ENCODE measurements around the gene FADS6. TPM values are rescaled to one million over a fixed set of nuclear protein-coding genes. Genes with fewer than 3 reads are reported as not detected.
A peak's percentile ranks its signal among the peaks of the same experiment; 100 is the strongest.

The FADS6 gene
- total RNA-seq, 1 experiment from 2014 or later = not detected

- no peaks in the 10 kb centered on the region for H3K4me1 ChIP-seq
- H3K36me3 ChIP-seq = no peaks in the 10 kb centered on the region
- H3K9me3 ChIP-seq (replicated peaks) = no peaks in the 10 kb centered on the region
- H3K27me3 ChIP-seq = peaks cover 13% of the 10 kb centered on the region
- H3K4me3 ChIP-seq = no peak overlapping the region
- no peak overlapping the region for H3K27ac ChIP-seq
- DNase-seq = no peak
These were observed 43.1 kb downstream of the FADS6 start for GRCh38 chr17:74850310-74850709.

- H3K4me1 ChIP-seq = no peaks in the 10 kb centered on the region
- peaks cover 10% of the 10 kb centered on the region for H3K27me3 ChIP-seq
- DNase-seq = no peak
- H3K27ac ChIP-seq = no peak overlapping the region
- H3K36me3 ChIP-seq = no peaks in the 10 kb centered on the region
- no peaks in the 10 kb centered on the region for H3K9me3 ChIP-seq (replicated peaks)
- no peak overlapping the region for H3K4me3 ChIP-seq
These were observed 44.6 kb downstream of the FADS6 start for GRCh38 chr17:74848656-74849399.

- H3K9me3 ChIP-seq (replicated peaks) = no peaks in the 10 kb centered on the region
These were observed 46.8 kb downstream of the FADS6 start for GRCh38 chr17:74846621-74847020.

GRCh38 chr17:74843352-74843627 lies 50.1 kb downstream of the FADS6 start:
- H3K27me3 ChIP-seq = no peaks in the 10 kb centered on the region
- H3K4me3 ChIP-seq = no peak overlapping the region
- no peak overlapping the region for H3K27ac ChIP-seq
- H3K9me3 ChIP-seq (replicated peaks) = no peaks in the 10 kb centered on the region
- no peaks in the 10 kb centered on the region for H3K36me3 ChIP-seq
- H3K4me1 ChIP-seq = peaks cover 12% of the 10 kb centered on the region; the same call in 1 of the 2 replicates
- DNase-seq = no peak

More at GRCh38 chr17:74846621-74847020, 46.8 kb downstream of the FADS6 start:
- H3K27ac ChIP-seq = no peak overlapping the region
- H3K27me3 ChIP-seq = no peaks in the 10 kb centered on the region
- DNase-seq = no peak
- peaks cover 3% of the 10 kb centered on the region; the same call in 1 of the 2 replicates for H3K4me1 ChIP-seq
- no peaks in the 10 kb centered on the region for H3K36me3 ChIP-seq
- no peak overlapping the region for H3K4me3 ChIP-seq

- Histone ChIP-seq H3K36me3 (no peaks in the 10 kb centered on the region), H3K27ac (no peak overlapping the region), H3K9me3 (replicated peaks) (no peaks in the 10 kb centered on the region), H3K4me1 (peaks cover 12% of the 10 kb centered on the region; the same call in 1 of the 2 replicates), H3K4me3 (peak overlapping the region; percentile 44), H3K27me3 (no peaks in the 10 kb centered on the region)
- DNase-seq = peak; percentile 70
These were observed 50.7 kb downstream of the FADS6 start for GRCh38 chr17:74842599-74843351.

- H3K27me3 ChIP-seq = no peaks in the 10 kb centered on the region
- peak overlapping the region; percentile 44 for H3K4me3 ChIP-seq
- H3K9me3 ChIP-seq (replicated peaks) = no peaks in the 10 kb centered on the region
- H3K36me3 ChIP-seq = no peaks in the 10 kb centered on the region
- peak in 1 of 2 experiments; percentile 26 for DNase-seq
- H3K27ac ChIP-seq = no peak overlapping the region
- peaks cover 12% of the 10 kb centered on the region; the same call in 1 of the 2 replicates for H3K4me1 ChIP-seq
These were observed 51.3 kb downstream of the FADS6 start for GRCh38 chr17:74842146-74842598.

- H3K4me1 ChIP-seq = peaks cover 12% of the 10 kb centered on the region; the same call in 1 of the 2 replicates
- no peak overlapping the region for H3K27ac ChIP-seq
- peak in 1 of 2 experiments; percentile 45 for DNase-seq
These were observed 52.3 kb downstream of the FADS6 start for GRCh38 chr17:74840989-74841666.

GRCh38 chr17:74839990-74840852 lies 53.2 kb downstream of the FADS6 start:
- Histone ChIP-seq H3K27me3 (no peaks in the 10 kb centered on the region), H3K4me1 (peaks cover 12% of the 10 kb centered on the region; the same call in 1 of the 2 replicates), H3K36me3 (no peaks in the 10 kb centered on the region), H3K27ac (no peak overlapping the region), H3K9me3 (replicated peaks) (no peaks in the 10 kb centered on the region), H3K4me3 (no peak overlapping the region)
- no peak for DNase-seq

More at GRCh38 chr17:74840989-74841666, 52.3 kb downstream of the FADS6 start:
- no peak overlapping the region for H3K4me3 ChIP-seq
- no peaks in the 10 kb centered on the region for H3K36me3 ChIP-seq
- no peaks in the 10 kb centered on the region for H3K27me3 ChIP-seq
- H3K9me3 ChIP-seq (replicated peaks) = no peaks in the 10 kb centered on the region

GRCh38 chr17:74838274-74838673 lies 55.2 kb downstream of the FADS6 start:
- DNase-seq = no peak
- Histone ChIP-seq H3K36me3 (no peaks in the 10 kb centered on the region), H3K27ac (no peak overlapping the region), H3K4me3 (no peak overlapping the region), H3K27me3 (no peaks in the 10 kb centered on the region), H3K9me3 (replicated peaks) (no peaks in the 10 kb centered on the region), H3K4me1 (peaks cover 12% of the 10 kb centered on the region; the same call in 1 of the 2 replicates)

GRCh38 chr17:74836691-74837467 lies 56.6 kb downstream of the FADS6 start:
- no peak overlapping the region for H3K27ac ChIP-seq
- no peak for DNase-seq
- H3K36me3 ChIP-seq = no peaks in the 10 kb centered on the region

GRCh38 chr17:74836191-74836590 lies 57.2 kb downstream of the FADS6 start:
- DNase-seq = no peak
- no peak overlapping the region for H3K4me3 ChIP-seq
- no peaks in the 10 kb centered on the region for H3K36me3 ChIP-seq

More at GRCh38 chr17:74836691-74837467, 56.6 kb downstream of the FADS6 start:
- Histone ChIP-seq H3K4me3 (no peak overlapping the region), H3K9me3 (replicated peaks) (no peaks in the 10 kb centered on the region), H3K4me1 (peaks cover 9% of the 10 kb centered on the region; the same call in 1 of the 2 replicates), H3K27me3 (no peaks in the 10 kb centered on the region)

GRCh38 chr17:74833501-74834377 lies 59.7 kb downstream of the FADS6 start:
- Histone ChIP-seq H3K27me3 (no peaks in the 10 kb centered on the region), H3K27ac (no peak overlapping the region), H3K36me3 (no peaks in the 10 kb centered on the region), H3K4me1 (no peaks in the 10 kb centered on the region), H3K4me3 (no peak overlapping the region), H3K9me3 (replicated peaks) (no peaks in the 10 kb centered on the region)
- no peak for DNase-seq

More at GRCh38 chr17:74836191-74836590, 57.2 kb downstream of the FADS6 start:
- Histone ChIP-seq H3K27me3 (no peaks in the 10 kb centered on the region), H3K4me1 (peaks cover 8% of the 10 kb centered on the region; the same call in 1 of the 2 replicates), H3K27ac (no peak overlapping the region), H3K9me3 (replicated peaks) (no peaks in the 10 kb centered on the region)

GRCh38 chr17:74832421-74832820 lies 61.0 kb downstream of the FADS6 start:
- Histone ChIP-seq H3K27ac (no peak overlapping the region), H3K9me3 (replicated peaks) (no peaks in the 10 kb centered on the region), H3K36me3 (no peaks in the 10 kb centered on the region), H3K27me3 (no peaks in the 10 kb centered on the region), H3K4me1 (no peaks in the 10 kb centered on the region), H3K4me3 (no peak overlapping the region)
- DNase-seq = no peak
